Gastroesophageal sphincter (tissue), 3 donors: ENCODE data around the gene CSNK1G2.

Experiments
- CTCF ChIP-seq, 4 experiments: fragments of 200-600 bp in 2 of 4; fragments of 450-650 bp in 2 of 4; sonication (generic) in 1 of 4; IDR thresholded peaks; one replicate each; pipeline ENCODE4 v1.5.1; 2017 to 2019; ENCODE audit warnings: antibody characterized with exemption in 4 of 4, mild to moderate bottlenecking in 2 of 4, moderate library complexity in 2 of 4
- POLR2A ChIP-seq, 2 donors: fragments of 450-650 bp; IDR thresholded peaks; one replicate each; pipeline ENCODE4 v1.6.1; 2017; ENCODE audit warnings: antibody characterized with exemption in 2 of 2, mild to moderate bottlenecking in 2 of 2, moderate library complexity in 1 of 2
- POLR2AphosphoS5 ChIP-seq: sonication (generic); formaldehyde crosslinking; IDR thresholded peaks from one replicate; pipeline ENCODE4 v1.6.1; 2017; ENCODE audit warnings: antibody characterized with exemption

GRCh38 chr19:1989513-1990229 lies 48.7 kb downstream of the CSNK1G2 start:
- TF ChIP-seq CTCF (IDR thresholded peaks at IDR 0.05): no peak
- TF ChIP-seq POLR2AphosphoS5: no peak
- no peak for TF ChIP-seq POLR2A (IDR thresholded peaks at IDR 0.05)
